Lower leg skin (tissue), 3 donors: ENCODE measurements around the gene C1orf159.

Source experiments
- POLR2A ChIP-seq, 2 donors: fragments of 450-650 bp; IDR thresholded peaks; one replicate each; pipeline ENCODE4 v1.6.1; 2016 to 2017; ENCODE audit warnings: antibody characterized with exemption in 2 of 2, mild to moderate bottlenecking in 1 of 2, moderate library complexity in 1 of 2
- TF ChIP-seq, protein P1 (sequence below), 3 donors: fragments of 450-650 bp; IDR thresholded peaks; one replicate each; pipeline ENCODE4 v1.5.1; 2016; ENCODE audit warnings: antibody characterized with exemption in 3 of 3, mild to moderate bottlenecking in 3 of 3, moderate library complexity in 2 of 3

DNA sequence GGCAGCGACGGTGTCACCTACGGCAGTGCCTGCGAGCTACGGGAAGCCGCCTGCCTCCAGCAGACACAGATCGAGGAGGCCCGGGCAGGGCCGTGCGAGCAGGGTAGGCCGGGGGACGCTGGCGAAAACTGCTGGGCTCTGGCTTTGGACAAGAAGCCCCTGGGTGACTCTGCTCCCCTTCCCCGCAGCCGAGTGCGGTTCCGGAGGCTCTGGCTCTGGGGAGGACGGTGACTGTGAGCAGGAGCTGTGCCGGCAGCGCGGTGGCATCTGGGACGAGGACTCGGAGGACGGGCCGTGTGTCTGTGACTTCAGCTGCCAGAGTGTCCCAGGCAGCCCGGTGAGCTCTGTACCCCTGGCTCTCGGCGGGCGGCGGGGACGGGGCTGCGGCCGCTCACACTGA is 72.0 kb downstream of the C1orf159 start:
- TF ChIP-seq, protein P1, sequence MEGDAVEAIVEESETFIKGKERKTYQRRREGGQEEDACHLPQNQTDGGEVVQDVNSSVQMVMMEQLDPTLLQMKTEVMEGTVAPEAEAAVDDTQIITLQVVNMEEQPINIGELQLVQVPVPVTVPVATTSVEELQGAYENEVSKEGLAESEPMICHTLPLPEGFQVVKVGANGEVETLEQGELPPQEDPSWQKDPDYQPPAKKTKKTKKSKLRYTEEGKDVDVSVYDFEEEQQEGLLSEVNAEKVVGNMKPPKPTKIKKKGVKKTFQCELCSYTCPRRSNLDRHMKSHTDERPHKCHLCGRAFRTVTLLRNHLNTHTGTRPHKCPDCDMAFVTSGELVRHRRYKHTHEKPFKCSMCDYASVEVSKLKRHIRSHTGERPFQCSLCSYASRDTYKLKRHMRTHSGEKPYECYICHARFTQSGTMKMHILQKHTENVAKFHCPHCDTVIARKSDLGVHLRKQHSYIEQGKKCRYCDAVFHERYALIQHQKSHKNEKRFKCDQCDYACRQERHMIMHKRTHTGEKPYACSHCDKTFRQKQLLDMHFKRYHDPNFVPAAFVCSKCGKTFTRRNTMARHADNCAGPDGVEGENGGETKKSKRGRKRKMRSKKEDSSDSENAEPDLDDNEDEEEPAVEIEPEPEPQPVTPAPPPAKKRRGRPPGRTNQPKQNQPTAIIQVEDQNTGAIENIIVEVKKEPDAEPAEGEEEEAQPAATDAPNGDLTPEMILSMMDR (IDR thresholded peaks at IDR 0.05): no peak
- no peak for TF ChIP-seq POLR2A (IDR thresholded peaks at IDR 0.05)
